T-helper 17 cell (primary cell): ENCODE measurements around the gene HOXB1. TPM values are rescaled to one million over a fixed set of nuclear protein-coding genes. Genes with fewer than 3 reads are reported as not detected.

Experiments used
- ATAC-seq: fragments of 150-1000 bp; cut with Tn5 transposase; 2 replicates; pipeline ENCODE4 v1.10.0; 2021; ENCODE audit warnings: mild to moderate bottlenecking, moderate library complexity
- DNase-seq, 3 donors: peaks; one replicate each; pipeline versions ENCODE4 v3.0.0 to v3.0.0-alpha.2; 2020 to 2021
- H3K9me3 ChIP-seq: one replicate; pipeline ENCODE4 v1.7.0; 2013; ENCODE audit warnings: low read length, mild to moderate bottlenecking; ENCODE audit not compliant: control insufficient read depth, poor library complexity, severe bottlenecking
- H3K27ac Mint-ChIP-seq: one replicate; pipeline ENCODE4 v1.8.0; 2022; ENCODE audit warnings: mild to moderate bottlenecking, moderate library complexity, mixed read lengths
- H3K27me3 Mint-ChIP-seq: one replicate; pipeline ENCODE4 v1.8.0; 2022; ENCODE audit warnings: mixed read lengths
- H3K36me3 Mint-ChIP-seq: one replicate; pipeline ENCODE4 v1.8.0; 2022; ENCODE audit warnings: low read depth, mixed read lengths
- H3K4me1 Mint-ChIP-seq: one replicate; pipeline ENCODE4 v1.8.0; 2022; ENCODE audit warnings: mild to moderate bottlenecking, mixed read lengths
- H3K4me3 Mint-ChIP-seq: one replicate; pipeline ENCODE4 v1.8.0; 2022; ENCODE audit warnings: mild to moderate bottlenecking, moderate library complexity, mixed read lengths
- total RNA-seq, 4 donors: library from RNA in 2 of 4; stranded (reverse) in 2 of 4; gene quantifications; one replicate each; pipeline ENCODE4 v1.2.3 and lab custom pipeline; 2022 to 2026

The HOXB1 gene
- total RNA-seq, 2 donors from 2014 or later = not detected

DNA sequence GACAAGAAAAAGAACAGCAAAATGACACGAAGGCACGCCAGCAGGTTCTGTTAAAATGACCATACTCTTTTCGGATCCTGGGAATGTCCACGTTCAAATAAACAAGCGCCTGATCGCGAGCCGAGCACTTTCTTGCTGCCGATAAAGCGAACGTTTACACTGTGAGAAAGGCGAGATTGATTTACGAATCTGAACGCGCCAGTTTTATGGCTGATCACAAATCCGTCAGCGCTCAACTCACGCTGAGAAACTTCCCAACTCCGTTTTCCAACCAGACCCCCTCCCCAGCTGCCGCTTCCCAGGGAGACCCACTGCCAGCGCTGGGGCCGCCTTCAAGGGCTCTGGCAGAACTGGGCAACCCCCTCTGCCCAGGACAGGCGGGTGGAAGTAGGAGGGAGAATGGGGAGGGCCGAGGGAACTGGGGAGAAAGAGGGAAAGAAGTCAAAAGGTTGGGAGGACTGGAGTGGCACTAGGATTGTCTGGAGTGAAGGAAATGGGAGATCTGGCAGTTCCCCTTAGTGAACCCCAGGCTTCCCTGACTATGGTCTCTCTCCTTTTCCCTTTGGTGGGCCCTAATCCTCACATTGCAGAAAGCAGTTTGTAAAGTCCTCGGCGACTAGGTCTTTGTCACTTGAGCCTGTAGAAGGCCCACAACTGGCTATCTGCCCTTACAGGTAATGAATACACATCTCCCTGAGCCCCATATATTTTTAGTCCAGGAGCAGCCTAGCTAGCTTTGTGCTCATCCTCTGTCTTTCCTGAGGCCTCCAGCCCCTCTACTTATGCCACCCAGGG, 40.4 kb upstream of the HOXB1 start:
- H3K9me3 ChIP-seq = no peaks in the 10 kb centered on the region
- Mint-ChIP-seq H3K4me1 (peaks cover 13% of the 10 kb centered on the region), H3K27me3 (peaks cover 6% of the 10 kb centered on the region), H3K4me3 (no peak overlapping the region), H3K27ac (no peak overlapping the region), H3K36me3 (peaks cover 3% of the 10 kb centered on the region)
- no peak for DNase-seq
- no peak for ATAC-seq

DNA sequence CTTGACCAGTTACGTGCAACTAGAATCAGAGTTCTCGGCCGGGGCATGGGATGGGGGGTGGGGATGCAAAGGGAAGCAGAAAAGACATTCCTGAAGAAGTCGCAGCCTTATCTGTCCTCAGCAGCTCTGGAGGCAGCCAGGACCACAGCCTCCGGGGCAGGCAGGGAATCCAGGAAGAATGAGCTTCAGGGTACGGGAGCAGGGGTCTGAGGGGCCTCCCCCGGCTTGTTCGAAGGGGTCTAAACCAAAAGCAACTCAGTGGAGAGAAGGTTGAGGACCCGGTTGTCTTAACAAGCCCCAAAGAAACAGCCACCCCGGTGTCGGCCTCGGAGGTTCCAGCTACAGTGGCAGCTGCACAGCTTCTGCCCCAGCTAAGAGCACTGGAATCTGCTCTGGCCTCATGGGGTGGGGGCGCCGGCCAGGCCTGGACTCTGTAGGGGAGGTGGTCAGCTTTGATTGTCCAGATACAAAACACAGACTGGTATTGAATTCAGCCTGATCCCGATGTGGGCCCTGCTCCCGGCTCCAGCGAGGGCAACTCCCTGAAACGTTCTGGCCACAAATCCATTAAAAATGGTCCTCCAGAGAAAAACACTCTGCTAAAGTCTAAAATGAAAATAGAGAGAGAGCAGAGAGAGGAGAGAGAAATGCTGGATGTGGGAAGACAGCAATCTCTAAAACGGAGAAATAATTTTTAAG, 39.7 kb upstream of the HOXB1 start:
- H3K9me3 ChIP-seq = no peaks in the 10 kb centered on the region
- Mint-ChIP-seq H3K27ac (no peak overlapping the region), H3K27me3 (peaks cover 6% of the 10 kb centered on the region), H3K4me3 (no peak overlapping the region), H3K4me1 (peaks cover 10% of the 10 kb centered on the region), H3K36me3 (peaks cover 3% of the 10 kb centered on the region)
- DNase-seq = no peak
- no peak for ATAC-seq

GRCh38 chr17:48569674-48570324, 39.0 kb upstream of the HOXB1 start:
- H3K27me3 Mint-ChIP-seq = peaks cover 6% of the 10 kb centered on the region
- no peak for DNase-seq
- no peak for ATAC-seq
- no peak overlapping the region for H3K4me3 Mint-ChIP-seq
- H3K9me3 ChIP-seq = no peaks in the 10 kb centered on the region
- H3K36me3 Mint-ChIP-seq = peaks cover 3% of the 10 kb centered on the region
- peaks cover 10% of the 10 kb centered on the region for H3K4me1 Mint-ChIP-seq
- H3K27ac Mint-ChIP-seq = no peak overlapping the region

GRCh38 chr17:48569240-48569582, 38.4 kb upstream of the HOXB1 start:
- Mint-ChIP-seq H3K27ac (no peak overlapping the region), H3K4me1 (peaks cover 10% of the 10 kb centered on the region), H3K27me3 (peaks cover 6% of the 10 kb centered on the region), H3K36me3 (peaks cover 3% of the 10 kb centered on the region), H3K4me3 (no peak overlapping the region)
- ATAC-seq (no peak), DNase-seq (no peak)
- no peaks in the 10 kb centered on the region for H3K9me3 ChIP-seq

GRCh38 chr17:48568499-48569239, 37.9 kb upstream of the HOXB1 start:
- H3K4me1 Mint-ChIP-seq = peaks cover 10% of the 10 kb centered on the region
- H3K27ac Mint-ChIP-seq = no peak overlapping the region
- ATAC-seq = no peak
- H3K27me3 Mint-ChIP-seq = peaks cover 8% of the 10 kb centered on the region
- peaks cover 3% of the 10 kb centered on the region for H3K36me3 Mint-ChIP-seq
- peak overlapping the region; percentile 33 for H3K4me3 Mint-ChIP-seq
- no peaks in the 10 kb centered on the region for H3K9me3 ChIP-seq
- DNase-seq = no peak

DNA sequence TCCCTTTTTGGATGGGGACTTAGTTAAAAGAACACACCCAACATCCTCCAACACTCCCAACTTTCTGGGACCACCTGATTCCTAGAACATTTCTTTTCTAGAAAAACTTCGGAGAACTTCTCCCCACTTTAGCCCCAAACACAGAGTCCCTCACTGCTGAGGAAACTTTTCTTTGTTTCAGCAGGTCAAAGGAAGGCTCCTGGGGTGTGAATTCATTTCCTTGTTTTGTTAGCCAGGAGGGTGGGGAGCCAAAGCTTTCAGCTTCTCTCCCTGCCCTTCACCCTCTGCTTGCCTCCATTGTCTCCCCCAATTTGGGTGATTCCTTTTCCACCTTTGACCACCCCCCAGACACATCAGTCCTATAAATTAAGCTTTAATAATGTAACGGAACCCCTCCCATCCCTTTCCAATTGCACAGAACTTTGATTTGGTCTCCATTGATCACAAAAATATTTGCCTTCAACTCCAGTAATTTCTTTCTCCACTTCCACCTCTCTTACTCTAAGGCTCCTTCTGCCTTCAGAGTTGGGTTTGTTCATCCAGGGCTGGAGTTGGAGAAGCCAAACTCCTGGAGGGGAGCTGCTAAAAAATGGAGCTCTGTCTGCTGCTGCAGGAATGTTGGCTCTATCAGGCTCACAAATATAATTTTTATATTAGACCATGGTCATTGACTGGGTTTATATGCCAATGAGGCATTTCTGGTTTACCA, 37.0 kb upstream of the HOXB1 start:
- no peaks in the 10 kb centered on the region for H3K9me3 ChIP-seq
- Mint-ChIP-seq H3K27ac (no peak overlapping the region), H3K4me3 (peak overlapping the region; percentile 33), H3K27me3 (peaks cover 16% of the 10 kb centered on the region), H3K36me3 (peaks cover 3% of the 10 kb centered on the region), H3K4me1 (peaks cover 6% of the 10 kb centered on the region)
- DNase-seq (no peak), ATAC-seq (no peak)

DNA sequence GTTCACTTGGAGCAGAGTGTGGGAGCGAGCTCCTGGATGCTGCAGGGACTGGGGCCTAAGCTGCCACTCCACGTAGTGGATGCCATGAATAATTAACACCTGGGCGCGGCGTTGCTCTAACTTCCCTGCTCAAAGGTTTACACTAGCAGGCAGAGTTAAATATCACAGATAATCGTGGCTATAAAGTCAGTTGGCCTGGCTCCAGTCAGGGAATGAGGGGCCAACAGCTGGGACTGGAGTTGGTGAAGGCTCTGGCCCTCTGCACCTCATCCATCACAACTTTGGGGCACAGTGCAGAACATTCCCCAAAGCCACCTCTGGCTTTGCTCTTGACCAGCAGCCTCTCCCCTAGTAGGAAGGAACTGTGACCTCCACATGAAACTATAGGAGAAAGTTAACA, 36.4 kb upstream of the HOXB1 start:
- H3K4me1 Mint-ChIP-seq = peaks cover 8% of the 10 kb centered on the region
- H3K27ac Mint-ChIP-seq = no peak overlapping the region
- peaks cover 16% of the 10 kb centered on the region for H3K27me3 Mint-ChIP-seq
- no peak for ATAC-seq
- H3K4me3 Mint-ChIP-seq = no peak overlapping the region
- no peak for DNase-seq
- no peaks in the 10 kb centered on the region for H3K9me3 ChIP-seq
- peaks cover 3% of the 10 kb centered on the region for H3K36me3 Mint-ChIP-seq

DNA sequence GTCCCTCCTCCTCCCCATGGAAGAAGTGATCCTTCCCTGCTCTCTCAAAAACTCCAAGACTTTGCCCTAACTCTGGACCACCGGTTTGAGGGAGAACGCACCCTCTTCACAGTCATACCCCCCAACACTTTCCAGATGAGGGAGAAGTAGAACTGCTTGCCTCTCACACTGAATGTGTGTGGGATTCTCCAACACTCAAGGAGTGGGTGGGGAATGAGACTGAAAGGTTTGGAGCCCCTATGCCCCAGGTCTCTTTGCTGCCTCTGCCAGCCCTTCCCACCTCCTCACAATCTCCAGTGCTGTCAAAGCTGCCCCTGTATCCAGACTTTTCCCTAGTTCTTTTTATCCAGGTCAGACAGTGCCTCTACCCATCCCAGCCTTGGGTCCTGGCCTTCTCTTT, 35.9 kb upstream of the HOXB1 start:
- Mint-ChIP-seq H3K36me3 (peaks cover under 1% of the 10 kb centered on the region), H3K27me3 (peaks cover 12% of the 10 kb centered on the region), H3K4me3 (no peak overlapping the region), H3K4me1 (peaks cover 11% of the 10 kb centered on the region), H3K27ac (no peak overlapping the region)
- H3K9me3 ChIP-seq = no peaks in the 10 kb centered on the region
- DNase-seq (no peak), ATAC-seq (no peak)

DNA sequence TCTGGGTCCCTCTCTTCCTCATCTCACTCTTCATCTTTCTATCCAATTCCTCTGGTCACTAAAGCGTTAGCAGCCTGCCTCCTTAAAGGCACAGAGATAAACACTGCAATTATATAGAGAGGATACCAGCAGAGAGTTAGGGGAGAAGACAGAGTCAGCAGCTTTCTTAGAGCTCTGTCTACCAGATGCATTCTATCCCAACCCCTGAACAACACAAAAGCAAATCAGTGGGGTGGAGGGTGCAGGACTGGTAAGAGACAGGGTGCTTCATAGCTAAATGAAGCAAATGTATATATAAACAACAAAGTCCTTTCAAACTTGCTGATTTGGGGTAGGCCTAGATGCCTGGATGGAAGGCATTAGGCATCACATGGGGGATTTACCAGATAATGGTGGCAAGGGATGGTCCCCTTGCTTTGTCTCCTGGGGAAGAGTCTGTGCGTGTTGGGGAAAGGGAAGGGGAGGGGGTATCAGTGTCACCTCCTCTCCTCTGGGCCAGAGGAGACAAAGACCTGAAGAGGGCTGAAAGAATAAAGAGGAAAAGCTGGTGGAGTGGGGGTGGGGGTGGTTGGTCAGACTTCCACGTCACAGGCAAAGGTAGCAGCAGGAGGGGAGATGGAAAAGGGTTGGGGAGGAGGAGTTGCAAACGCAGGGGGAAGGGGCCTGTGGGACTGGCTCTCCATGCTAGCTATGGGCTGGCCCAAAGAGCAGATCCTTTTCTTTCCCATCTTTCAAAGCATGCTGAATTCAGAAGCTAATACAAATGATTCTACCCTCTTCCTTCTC, 35.3 kb upstream of the HOXB1 start:
- H3K36me3 Mint-ChIP-seq = no peaks in the 10 kb centered on the region
- DNase-seq = no peak
- peaks cover 10% of the 10 kb centered on the region for H3K27me3 Mint-ChIP-seq
- H3K4me1 Mint-ChIP-seq = peaks cover 17% of the 10 kb centered on the region
- H3K4me3 Mint-ChIP-seq = no peak overlapping the region
- no peak for ATAC-seq
- no peak overlapping the region for H3K27ac Mint-ChIP-seq
- H3K9me3 ChIP-seq = no peaks in the 10 kb centered on the region

DNA sequence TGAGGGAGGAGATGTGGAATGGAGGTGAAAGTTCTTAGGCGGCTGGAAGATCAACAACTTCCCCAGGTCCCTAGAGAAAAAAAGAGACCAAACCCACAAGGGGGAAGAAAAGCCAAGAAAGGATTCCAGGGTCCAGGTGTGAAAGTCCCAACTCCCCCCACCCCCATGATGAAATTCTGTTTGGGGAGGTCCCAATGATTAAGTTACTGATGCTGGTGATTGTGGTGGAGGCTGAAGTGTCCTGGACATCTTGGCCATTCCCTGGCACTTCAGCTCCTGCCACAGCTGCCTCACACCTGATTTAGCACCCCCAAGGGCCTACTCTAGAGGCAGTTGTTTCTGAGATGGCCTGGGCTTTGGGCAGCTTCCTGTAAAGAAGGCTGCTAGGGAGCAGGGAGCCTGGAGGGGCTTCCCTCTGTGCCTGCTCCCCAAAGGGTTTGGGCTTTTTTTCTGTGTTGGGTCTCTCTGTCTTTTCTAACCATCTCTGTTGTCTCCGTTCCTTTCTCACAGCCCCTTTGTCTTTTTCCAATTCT, 34.3 kb upstream of the HOXB1 start:
- DNase-seq (no peak), ATAC-seq (no peak)
- Mint-ChIP-seq H3K4me1 (peaks cover 17% of the 10 kb centered on the region), H3K4me3 (no peak overlapping the region), H3K27ac (no peak overlapping the region), H3K27me3 (peaks cover 10% of the 10 kb centered on the region), H3K36me3 (no peaks in the 10 kb centered on the region)
- no peaks in the 10 kb centered on the region for H3K9me3 ChIP-seq

GRCh38 chr17:48564188-48565021, 33.6 kb upstream of the HOXB1 start:
- DNase-seq (no peak), ATAC-seq (no peak)
- H3K4me3 Mint-ChIP-seq = no peak overlapping the region

More at GRCh38 chr17:48564188-48565021, 33.6 kb upstream of the HOXB1 start:
- Mint-ChIP-seq H3K27ac (no peak overlapping the region), H3K27me3 (peaks cover 13% of the 10 kb centered on the region), H3K36me3 (no peaks in the 10 kb centered on the region), H3K4me1 (peaks cover 17% of the 10 kb centered on the region)
- no peaks in the 10 kb centered on the region for H3K9me3 ChIP-seq
